HG03135 (cell line): ENCODE measurements around the gene INHBE.
A peak's percentile ranks its signal among the peaks of the same experiment; 100 is the strongest.
"Not testable (repeated sequence)": the region's sequence is repeated elsewhere in the genome, so short reads cannot be mapped to it uniquely, and the experiment has no call there.

ENCODE experiments used
- ATAC-seq: cut with Tn5 transposase; IDR thresholded peaks from one replicate; pipeline ENCODE4 v1.9.1; 2021; ENCODE audit warnings: mild to moderate bottlenecking, moderate library complexity; ENCODE audit not compliant: unreplicated experiment

INHBE gene

DNA sequence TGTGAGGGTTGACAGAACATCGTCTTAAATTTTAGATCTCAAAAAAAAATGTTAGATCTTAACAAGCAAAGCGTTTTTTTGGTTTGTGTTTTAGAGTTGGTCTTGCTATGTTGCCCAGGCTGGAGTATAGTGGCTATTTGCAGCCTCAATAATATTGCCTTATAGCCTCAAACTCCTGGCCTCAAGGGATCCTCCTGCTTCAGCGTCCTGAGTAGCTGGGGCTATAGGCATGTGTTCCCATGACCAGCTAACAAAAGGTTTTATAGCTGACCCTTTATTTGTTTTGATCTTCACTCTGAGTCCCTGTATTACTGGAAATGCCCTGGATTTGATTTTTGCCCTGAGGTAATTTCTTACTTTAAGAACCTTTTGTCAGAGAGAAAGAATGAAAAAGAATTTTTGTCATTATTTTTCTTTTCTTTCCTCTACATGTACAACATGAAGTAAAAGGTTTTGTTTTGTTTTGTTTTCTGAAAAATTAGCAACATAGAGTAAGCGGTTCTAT lies 15.3 kb upstream of the INHBE start:
- no peak for ATAC-seq

DNA sequence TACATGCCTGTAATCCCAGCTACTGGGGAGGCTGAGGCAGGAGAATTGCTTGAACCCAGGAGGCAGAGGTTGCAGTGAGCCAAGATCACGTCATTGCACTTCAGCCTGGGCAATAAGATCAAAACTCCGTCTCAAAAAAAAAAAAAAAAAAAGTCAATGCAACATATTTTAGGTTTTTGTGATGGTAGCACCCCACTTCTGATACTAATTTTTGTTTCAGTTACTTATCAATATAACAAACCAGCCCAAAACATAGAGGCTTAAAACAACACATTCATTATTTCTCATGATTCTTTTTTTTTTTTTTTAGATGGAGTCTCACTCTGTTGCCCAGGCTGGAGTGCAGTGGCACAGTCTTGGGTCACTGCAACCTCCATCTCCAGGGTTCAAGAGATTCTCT lies 13.7 kb upstream of the INHBE start:
- not testable (repeated sequence) for ATAC-seq

DNA sequence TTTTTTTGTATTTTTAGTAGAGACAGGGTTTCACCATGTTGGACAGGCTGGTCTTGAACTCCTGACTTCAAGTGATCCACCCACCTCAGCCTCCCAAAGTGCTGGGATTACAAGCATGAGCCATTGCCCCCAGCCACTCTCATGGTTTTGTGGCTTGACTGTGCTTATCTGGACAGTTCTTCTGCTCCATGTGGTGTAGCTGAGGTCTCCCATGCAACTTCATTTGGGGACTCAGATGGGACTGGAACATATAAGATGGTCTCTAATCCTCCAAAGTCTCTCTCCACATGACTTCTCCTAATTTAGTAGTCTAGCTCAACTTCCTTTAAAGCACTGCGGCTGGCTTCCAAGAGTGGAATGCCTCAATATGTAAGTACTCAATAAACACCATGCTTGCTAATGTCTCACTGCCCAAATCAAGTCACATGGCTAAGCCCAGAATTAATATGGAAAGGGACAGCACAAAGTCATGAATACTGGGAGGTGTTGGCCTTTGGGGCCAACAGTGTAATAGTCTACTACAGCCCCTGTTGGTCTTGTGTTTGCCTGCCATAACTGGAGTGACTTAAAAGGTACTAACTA lies 13.2 kb upstream of the INHBE start:
- no peak for ATAC-seq

DNA sequence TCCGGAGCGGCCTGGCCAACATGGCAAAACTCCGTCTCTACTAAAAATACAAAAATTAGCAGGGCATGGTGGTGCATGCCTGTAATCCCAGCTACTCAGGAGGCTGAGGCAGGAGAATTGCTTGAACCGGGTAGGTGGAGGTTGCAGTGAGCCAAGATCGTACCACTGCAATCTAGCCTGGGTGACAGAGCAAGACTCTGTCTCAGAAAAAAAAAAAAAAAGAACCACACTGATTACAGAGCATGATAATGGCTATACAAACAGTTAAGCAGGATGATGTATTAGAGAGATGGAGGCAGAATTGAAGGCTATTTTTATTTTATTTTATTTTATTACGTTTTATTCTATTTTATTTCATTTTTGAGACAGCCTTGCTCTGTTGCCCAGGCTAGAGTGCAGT lies 10.8 kb upstream of the INHBE start:
- ATAC-seq: not testable (repeated sequence)

DNA sequence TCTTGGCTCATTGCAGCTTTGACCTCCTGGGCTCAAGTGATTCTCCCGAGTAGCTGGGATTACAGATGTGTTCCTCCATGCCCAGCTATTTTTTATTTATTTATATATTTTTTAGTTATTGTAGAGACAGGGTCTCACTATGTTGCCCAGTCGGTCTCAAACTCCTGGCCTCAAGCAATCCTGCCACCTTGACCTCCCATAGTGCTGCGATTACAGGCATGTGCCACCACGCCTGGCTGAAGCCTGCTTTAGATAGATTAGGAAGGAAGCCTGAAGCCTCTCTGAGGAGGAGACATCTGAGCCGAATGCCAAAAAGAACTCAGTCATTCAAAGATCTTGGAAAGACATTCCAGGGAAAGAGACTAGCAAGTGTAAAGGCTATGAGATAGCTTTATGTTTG lies 10.4 kb upstream of the INHBE start:
- no peak for ATAC-seq

DNA sequence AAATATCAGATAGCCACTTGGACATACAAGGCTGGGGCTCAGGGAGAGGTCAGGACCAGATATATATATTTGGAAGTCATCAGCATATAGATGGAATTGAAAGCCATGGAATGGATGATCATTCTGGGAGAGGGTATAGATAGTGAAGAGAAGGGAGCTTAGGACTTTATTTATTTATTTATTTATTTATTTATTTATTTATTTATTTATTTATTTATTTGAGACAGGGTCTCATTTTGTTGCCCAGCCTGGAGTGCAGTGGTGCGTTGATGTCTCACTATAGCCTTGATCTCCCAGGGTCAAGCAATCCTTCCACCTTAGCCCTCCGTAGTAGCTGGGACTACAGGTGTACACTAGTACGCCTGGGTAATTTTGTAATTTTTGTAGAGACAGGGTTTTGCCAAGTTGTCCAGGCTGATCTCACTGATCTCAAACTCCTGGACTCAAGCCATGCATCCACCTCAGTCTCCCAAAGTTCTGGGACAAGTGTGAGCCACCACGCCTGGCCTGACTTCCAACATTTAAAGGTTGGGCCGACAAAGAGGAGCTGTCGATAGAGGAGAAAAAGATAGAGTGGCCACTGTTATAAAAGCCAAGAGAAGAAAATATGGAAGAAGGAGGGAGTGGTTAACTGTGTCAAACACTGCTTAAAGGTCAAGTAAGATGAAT lies 8.7 kb upstream of the INHBE start:
- ATAC-seq: no peak

DNA sequence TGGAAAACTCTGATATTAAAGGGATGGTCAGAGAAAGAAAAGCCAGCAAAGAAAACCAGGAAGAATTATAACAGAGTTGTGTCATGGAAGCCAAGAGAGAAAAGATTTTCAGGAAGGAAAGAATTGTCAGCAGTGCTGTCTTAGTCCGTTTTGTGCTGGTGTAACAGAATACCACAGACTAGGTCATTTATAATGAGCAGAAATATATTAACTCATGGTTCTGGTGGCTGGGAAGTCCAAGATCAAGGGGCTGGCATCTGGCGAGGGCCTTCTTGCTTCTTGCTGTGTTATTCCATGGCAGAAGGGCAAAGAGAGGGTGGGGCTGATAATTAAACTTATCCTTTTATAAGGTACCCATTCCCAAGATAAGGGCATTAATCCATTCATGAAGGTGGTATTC lies 6.4 kb upstream of the INHBE start:
- ATAC-seq: no peak

DNA sequence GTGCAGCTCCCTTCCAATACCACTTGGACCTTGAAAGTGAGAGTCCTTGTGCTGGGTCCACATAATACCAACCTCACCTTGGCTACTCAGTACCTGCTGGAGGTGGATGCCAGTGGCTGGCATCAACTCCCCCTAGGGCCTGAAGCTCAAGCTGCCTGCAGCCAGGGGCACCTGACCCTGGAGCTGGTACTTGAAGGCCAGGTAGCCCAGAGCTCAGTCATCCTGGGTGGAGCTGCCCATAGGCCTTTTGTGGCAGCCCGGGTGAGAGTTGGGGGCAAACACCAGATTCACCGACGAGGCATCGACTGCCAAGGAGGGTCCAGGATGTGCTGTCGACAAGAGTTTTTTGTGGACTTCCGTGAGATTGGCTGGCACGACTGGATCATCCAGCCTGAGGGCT lies 5.7 kb upstream of the INHBE start:
- no peak for ATAC-seq

DNA sequence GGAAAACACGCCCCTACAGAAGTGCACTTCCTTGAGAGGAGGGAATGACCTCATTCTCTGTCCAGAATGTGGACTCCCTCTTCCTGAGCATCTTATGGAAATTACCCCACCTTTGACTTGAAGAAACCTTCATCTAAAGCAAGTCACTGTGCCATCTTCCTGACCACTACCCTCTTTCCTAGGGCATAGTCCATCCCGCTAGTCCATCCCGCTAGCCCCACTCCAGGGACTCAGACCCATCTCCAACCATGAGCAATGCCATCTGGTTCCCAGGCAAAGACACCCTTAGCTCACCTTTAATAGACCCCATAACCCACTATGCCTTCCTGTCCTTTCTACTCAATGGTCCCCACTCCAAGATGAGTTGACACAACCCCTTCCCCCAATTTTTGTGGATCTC lies 5.0 kb upstream of the INHBE start:
- ATAC-seq: no peak

DNA sequence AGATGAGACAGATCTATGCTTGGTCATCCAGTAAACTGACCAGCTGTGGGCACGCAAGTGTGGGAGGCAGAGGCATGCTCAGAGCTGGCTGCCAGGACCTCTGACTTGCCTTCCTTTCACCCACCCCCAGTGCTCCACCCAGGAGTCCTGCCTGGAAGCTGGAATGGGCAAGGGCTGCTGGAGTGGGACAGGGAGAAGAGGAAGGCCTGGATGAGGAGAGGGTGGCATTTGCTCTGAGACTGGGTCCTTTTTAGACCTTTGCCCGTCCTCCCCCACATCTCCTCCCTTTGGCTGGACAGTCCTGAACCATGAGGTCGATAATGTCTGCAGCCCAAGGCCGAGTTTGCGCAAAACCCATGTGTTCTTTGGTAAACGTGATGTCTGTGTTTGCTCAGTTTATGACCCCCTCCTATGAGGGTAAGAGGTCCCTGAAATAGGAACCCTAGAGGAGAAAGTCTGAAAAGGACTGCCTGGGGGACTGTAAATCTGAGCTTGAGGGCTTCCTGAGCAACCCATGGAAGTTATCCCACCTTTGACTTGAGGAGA lies 3.8 kb upstream of the INHBE start:
- no peak for ATAC-seq

DNA sequence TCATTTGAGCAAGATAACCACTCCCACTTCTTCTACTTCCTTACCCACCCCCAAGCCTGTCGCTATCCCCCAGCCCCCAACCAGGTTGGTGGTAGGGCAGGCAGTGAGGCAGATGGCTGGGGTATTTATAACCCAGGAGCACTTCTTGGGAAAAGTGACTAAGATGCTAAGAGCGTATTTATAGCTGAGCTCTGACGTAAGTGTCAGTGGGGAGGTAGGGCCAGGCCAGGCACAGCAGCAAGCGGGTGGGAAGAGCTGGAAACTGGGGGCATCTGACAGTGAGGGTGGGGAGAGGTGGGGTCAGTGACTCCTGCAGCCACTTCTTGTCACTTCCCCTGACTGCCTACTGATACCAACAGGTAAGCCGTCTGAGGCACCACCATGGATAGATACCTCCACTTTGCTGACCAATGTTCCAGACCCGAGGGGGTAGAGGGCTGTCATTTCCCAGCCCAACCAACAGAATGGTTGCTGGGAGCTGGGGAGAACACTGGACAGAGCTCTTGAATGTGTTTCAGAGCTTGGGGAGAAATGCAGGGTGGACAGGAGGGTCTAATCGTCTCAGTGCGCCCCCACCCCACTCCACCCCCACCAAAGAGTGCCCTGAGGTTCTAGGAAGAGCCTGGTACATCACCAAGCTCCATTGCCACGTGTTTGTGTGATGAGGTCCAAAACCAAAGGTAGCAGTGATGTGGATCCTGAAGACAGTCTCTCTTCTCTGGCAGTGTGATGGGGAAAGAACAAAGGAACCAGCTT lies 2.7 kb upstream of the INHBE start:
- no peak for ATAC-seq

DNA sequence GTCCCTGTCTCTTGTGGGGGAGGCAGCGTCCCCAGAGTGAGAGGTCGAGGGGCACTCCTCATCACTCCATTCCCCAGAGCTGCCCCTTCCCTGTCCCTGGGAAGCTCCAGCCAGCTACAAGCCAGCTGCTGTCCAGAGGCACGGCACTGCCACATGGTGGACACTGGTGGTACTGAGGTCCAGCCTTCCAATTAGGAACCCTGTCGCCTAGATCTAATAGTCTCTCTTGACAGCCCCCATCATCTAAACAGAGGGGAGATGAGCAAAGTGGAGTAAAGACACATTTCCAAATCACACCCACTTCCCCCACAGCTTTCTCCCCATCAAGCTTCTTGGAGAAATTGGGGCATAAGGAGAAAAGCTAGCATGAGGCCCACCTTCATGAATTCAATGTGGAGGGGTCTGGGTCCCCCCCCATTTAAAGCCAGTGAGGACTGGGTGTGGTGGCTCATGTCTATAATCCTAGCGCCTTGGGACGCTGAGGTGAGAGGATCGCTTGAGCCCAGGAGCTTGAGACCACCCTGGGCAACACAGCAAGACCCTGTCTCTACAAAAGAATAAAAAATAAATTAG lies 2.1 kb upstream of the INHBE start:
- peak; percentile 48 for ATAC-seq

DNA sequence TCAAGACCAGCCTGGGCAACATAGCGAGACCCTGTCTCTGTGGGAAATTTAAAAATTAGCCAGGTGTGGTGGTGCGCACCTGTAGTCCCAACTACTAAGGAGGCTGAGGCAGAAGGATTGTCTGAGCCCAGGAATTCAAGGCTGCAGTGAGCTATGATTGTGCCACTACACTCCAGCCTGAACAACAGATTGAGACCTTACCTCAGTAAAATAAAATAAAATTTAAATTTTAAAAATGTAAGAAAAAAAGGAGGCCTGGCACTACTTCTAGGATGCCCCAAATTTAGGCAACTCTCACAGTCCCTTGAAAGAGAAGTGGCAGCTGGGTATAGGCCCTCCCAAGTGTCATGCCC lies 918 bp upstream of the INHBE start:
- no peak for ATAC-seq

DNA sequence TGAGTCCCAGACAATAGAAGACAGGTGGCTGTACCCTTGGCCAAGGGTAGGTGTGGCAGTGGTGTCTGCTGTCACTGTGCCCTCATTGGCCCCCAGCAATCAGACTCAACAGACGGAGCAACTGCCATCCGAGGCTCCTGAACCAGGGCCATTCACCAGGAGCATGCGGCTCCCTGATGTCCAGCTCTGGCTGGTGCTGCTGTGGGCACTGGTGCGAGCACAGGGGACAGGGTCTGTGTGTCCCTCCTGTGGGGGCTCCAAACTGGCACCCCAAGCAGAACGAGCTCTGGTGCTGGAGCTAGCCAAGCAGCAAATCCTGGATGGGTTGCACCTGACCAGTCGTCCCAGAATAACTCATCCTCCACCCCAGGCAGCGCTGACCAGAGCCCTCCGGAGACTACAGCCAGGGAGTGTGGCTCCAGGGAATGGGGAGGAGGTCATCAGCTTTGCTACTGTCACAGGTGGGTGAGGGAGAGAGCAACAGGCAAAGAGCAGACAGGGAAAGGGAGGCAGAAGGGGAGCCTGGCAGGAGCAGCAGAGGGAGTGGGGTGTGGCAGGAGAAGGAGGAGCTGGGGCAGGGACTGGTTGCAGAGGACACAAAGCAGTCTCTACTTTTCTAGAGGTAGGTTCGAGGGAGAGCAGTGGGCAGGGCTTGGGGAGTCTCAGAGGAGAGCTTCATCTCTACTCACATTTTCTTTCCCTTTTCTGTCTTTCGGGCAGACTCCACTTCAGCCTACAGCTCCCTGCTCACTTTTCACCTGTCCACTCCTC lies 452 bp downstream of the INHBE start:
- no peak for ATAC-seq

DNA sequence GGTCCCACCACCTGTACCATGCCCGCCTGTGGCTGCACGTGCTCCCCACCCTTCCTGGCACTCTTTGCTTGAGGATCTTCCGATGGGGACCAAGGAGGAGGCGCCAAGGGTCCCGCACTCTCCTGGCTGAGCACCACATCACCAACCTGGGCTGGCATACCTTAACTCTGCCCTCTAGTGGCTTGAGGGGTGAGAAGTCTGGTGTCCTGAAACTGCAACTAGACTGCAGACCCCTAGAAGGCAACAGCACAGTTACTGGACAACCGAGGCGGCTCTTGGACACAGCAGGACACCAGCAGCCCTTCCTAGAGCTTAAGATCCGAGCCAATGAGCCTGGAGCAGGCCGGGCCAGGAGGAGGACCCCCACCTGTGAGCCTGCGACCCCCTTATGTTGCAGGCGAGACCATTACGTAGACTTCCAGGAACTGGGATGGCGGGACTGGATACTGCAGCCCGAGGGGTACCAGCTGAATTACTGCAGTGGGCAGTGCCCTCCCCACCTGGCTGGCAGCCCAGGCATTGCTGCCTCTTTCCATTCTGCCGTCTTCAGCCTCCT lies 1.1 kb downstream of the INHBE start:
- no peak for ATAC-seq

DNA sequence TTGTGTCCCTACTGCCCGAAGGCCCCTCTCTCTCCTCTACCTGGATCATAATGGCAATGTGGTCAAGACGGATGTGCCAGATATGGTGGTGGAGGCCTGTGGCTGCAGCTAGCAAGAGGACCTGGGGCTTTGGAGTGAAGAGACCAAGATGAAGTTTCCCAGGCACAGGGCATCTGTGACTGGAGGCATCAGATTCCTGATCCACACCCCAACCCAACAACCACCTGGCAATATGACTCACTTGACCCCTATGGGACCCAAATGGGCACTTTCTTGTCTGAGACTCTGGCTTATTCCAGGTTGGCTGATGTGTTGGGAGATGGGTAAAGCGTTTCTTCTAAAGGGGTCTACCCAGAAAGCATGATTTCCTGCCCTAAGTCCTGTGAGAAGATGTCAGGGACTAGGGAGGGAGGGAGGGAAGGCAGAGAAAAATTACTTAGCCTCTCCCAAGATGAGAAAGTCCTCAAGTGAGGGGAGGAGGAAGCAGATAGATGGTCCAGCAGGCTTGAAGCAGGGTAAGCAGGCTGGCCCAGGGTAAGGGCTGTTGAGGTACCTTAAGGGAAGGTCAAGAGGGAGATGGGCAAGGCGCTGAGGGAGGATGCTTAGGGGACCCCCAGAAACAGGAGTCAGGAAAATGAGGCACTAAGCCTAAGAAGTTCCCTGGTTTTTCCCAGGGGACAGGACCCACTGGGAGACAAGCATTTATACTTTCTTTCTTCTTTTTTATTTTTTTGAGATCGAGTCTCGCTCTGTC lies 1.8 kb downstream of the INHBE start:
- ATAC-seq: no peak

DNA sequence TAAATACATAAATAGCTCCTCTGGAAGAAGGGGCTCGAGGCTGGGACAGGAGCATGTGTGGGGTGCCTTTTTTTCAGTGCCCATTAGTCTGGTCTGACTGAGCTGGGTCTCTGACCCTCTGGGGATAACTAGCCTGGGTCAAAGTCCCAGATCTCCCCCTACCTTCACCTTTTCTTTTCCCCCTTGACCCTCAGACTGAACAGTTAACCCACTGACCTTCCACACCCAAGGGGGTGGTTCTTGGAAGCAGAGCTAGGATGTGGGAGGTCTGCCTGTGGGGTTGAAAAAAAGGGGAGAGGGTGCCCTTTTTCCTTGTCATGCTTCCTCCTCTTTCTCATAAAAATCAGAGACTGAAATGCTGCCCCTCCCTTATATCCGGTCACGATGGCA lies 3.6 kb downstream of the INHBE start:
- ATAC-seq: no peak

DNA sequence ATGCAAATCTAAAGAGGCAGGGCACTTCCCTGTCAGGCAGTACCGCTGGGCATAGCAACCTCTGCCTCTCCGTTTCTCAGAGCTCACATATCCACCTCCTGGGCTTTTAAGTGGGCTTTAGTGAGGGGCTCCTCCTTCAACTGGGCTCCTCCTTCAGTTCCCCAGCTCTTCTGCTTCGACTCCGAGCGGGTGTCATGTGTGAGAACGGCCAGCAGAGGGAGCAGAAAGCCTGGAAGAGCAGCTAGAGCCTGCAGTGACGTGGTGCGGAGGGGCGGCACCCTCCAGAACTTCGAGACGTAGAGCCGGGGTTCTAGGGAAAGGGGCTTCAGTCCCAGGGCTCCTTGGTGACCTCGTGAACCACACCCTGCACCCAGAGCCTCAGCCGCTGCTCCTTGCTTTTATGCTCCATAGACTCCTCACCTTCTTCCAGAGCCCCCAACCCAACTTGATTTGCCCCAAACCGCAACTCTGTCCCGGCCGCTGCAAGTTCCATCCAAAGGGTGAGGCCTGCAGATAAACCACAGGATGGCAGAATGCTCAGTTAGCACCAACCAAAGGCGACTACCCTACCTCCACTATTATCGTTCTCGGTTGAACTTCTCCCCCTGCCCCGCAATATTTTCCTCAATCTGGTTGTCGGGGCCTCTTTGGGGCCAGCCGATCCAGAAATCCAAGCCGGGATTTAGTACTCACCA lies 4.1 kb downstream of the INHBE start:
- peak; percentile 60 for ATAC-seq

DNA sequence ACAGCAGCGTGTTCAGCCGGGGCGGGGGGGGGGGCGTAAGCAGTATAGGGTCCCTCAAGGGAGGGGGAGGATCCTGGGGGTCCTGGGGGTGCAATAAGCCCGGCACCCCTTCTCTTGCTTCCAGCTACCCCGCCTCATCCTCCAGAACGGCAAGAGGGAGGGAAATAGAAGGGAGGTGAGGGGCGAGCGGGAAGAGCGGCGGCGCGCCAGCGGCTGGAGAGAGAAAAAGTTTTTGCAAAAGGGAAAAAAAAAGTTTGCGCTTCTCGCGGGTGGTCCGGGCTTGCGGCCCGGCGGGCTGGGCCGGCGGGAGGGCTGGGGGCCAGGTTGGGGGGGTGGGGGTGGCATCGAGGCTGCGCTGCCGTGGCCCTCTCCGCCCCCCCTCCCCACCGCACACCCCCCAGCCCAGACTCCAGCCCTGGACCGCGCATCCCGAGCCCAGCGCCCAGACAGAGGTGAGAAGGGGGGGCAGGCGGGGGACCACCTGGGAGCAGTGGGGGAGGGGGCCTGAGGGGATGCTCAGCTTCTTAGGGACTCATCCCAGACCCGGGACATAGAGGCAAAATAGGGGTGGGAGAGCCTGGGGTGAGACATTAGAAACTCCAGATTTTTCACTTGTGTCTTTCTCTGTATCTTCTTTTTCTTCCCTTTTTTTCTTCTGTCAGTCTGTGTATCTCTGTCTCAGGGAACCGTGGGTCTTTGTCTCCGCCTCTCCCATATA lies 4.8 kb downstream of the INHBE start, which contains the start of gene GLI1:
Gene GLI1 (plus strand): TSS at position 36 of the 718 bp plus-strand sequence. CDS start 3,907 bp downstream, outside the sequence.
- ATAC-seq: no peak
